B cell (primary cell): ENCODE results near the gene CEP128. TPM values are rescaled to one million over a fixed set of nuclear protein-coding genes. Genes with fewer than 3 reads are reported as not detected.

Experiments used
- ATAC-seq: fragments of 200-7000 bp; cut with Tn5 transposase; one replicate; pipeline ENCODE4 v1.10.0; 2021; ENCODE audit warnings: low read depth, mild to moderate bottlenecking, moderate number of reproducible peaks, moderate library complexity
- CTCF ChIA-PET: fragments of 350-600 bp; sonication (Branson Sonifier 250); formaldehyde crosslinking; loops from one replicate; lab custom pipeline; 2021; ENCODE audit warnings: antibody characterized with exemption, inconsistent platforms; lab: Charles Lee
- POLR2A ChIA-PET: fragments of 350-600 bp; sonication (Branson Sonifier 250); formaldehyde crosslinking; loops from one replicate; lab custom pipeline; 2021; ENCODE audit warnings: antibody characterized with exemption; lab: Charles Lee
- DNase-seq: peaks from one replicate; pipeline ENCODE4 v3.0.0; 2013
- H2AFZ ChIP-seq: 2 replicates; pipeline ENCODE4 v1.6.1; 2012; ENCODE audit warnings: mild to moderate bottlenecking, low read depth, low read length; ENCODE audit not compliant: insufficient read depth, poor library complexity, severe bottlenecking
- H3K27ac ChIP-seq, 2 donors: 1 replicate in 1 of 2; 2 replicates in 1 of 2; pipeline ENCODE4 v1.5.1; 2012 to 2013; ENCODE audit warnings: low read length in 2 of 2, mild to moderate bottlenecking in 2 of 2, moderate library complexity in 1 of 2
- H3K27me3 ChIP-seq, 4 experiments: fragments of 200-600 bp in 1 of 4; sonication (generic) in 1 of 4; replicated peaks in 1 of 4; 1 replicate in 2 of 4; 2 replicates in 2 of 4; pipeline versions ENCODE4 v1.6.1 to v1.7.0; 2013 to 2016; ENCODE audit warnings: low read length in 3 of 4, mild to moderate bottlenecking in 2 of 4, mixed read lengths in 1 of 4, moderate library complexity in 1 of 4; ENCODE audit not compliant: insufficient read depth in 4 of 4, control insufficient read depth in 3 of 4; ENCODE audit errors: control extremely low read depth in 1 of 4
- H3K36me3 ChIP-seq, 2 experiments: replicated peaks in 1 of 2; 1 replicate in 1 of 2; 2 replicates in 1 of 2; pipeline versions ENCODE4 v1.6.1 to v1.7.1; 2013; ENCODE audit warnings: low read length in 1 of 2; ENCODE audit not compliant: insufficient read depth in 2 of 2, control insufficient read depth in 1 of 2; ENCODE audit errors: control extremely low read depth in 1 of 2, extremely low read depth in 1 of 2
- H3K4me1 ChIP-seq, 2 donors: fragments of 200-600 bp in 1 of 2; sonication (generic) in 1 of 2; 1 replicate in 1 of 2; 2 replicates in 1 of 2; pipeline versions ENCODE4 v1.5.1 to v1.6.1; 2013 to 2017; ENCODE audit warnings: low read length in 2 of 2; ENCODE audit not compliant: control insufficient read depth in 2 of 2, insufficient read depth in 2 of 2
- H3K4me2 ChIP-seq: replicated peaks from 2 replicates; pipeline ENCODE3; 2012; ENCODE audit warnings: mild to moderate bottlenecking, low read depth, low read length; ENCODE audit not compliant: poor library complexity, severe bottlenecking
- H3K4me3 ChIP-seq, 5 experiments: fragments of 200-600 bp in 1 of 5; sonication (generic) in 1 of 5; 1 replicate in 3 of 5; 2 replicates in 2 of 5; pipeline versions ENCODE4 v1.5.1 to v1.7.0; 2011 to 2016; ENCODE audit warnings: low read length in 4 of 5, mild to moderate bottlenecking in 4 of 5, low read depth in 2 of 5, control low read depth in 1 of 5, moderate library complexity in 1 of 5; ENCODE audit not compliant: insufficient read depth in 1 of 5; ENCODE audit errors: control extremely low read depth in 1 of 5, extremely low read depth in 1 of 5
- H3K79me2 ChIP-seq: fragments of 200-600 bp; sonication (generic); one replicate; pipeline ENCODE4 v1.6.0; 2016; ENCODE audit warnings: low read length; ENCODE audit not compliant: control insufficient read depth, insufficient read depth
- H3K9ac ChIP-seq: fragments of 200-600 bp; sonication (generic); 2 replicates; pipeline ENCODE4 v1.6.1; 2017; ENCODE audit warnings: mild to moderate bottlenecking, low read length, moderate library complexity
- H3K9me3 ChIP-seq, 3 donors: one replicate each; pipeline versions ENCODE4 v1.6.1 to v1.7.1; 2013; ENCODE audit warnings: low read length in 2 of 3; ENCODE audit not compliant: control insufficient read depth in 2 of 3, insufficient read depth in 1 of 3; ENCODE audit errors: control extremely low read depth in 1 of 3
- H4K20me1 ChIP-seq: 2 replicates; pipeline ENCODE4 v1.6.0; 2012; ENCODE audit warnings: mild to moderate bottlenecking, low read length; ENCODE audit not compliant: insufficient read depth, control insufficient read depth, poor library complexity, severe bottlenecking
- H3K27ac Mint-ChIP-seq: one replicate; pipeline ENCODE4 v1.8.0; 2021; ENCODE audit warnings: mixed read lengths
- H3K27me3 Mint-ChIP-seq: one replicate; pipeline ENCODE4 v1.8.0; 2021; ENCODE audit warnings: mixed read lengths
- H3K4me1 Mint-ChIP-seq: one replicate; pipeline ENCODE4 v1.8.0; 2021; ENCODE audit warnings: mixed read lengths
- H3K4me3 Mint-ChIP-seq: one replicate; pipeline ENCODE4 v1.8.0; 2021; ENCODE audit warnings: mixed read lengths
- H3K9me3 Mint-ChIP-seq: one replicate; pipeline ENCODE4 v1.8.0; 2022; ENCODE audit warnings: mixed read lengths; ENCODE audit not compliant: insufficient read depth
- CTCF ChIP-seq: fragments of 200-600 bp; IDR thresholded peaks from one replicate; pipeline ENCODE4 v1.8.0; 2022; ENCODE audit warnings: antibody characterized with exemption, mild to moderate bottlenecking
- EZH2 ChIP-seq: IDR thresholded peaks from 2 replicates; pipeline ENCODE4 v1.6.1; 2012; ENCODE audit warnings: borderline replicate concordance, low read depth, mild to moderate bottlenecking, moderate library complexity, low read length; ENCODE audit not compliant: insufficient read depth, poor library complexity, severe bottlenecking
- WGBS: methylation state at CpG from one replicate; pipeline ENCODE4 v1.1.5; 2013; ENCODE audit warnings: missing lambda C conversion rate; ENCODE audit not compliant: insufficient coverage; 5-methylcytosine and 5-hydroxymethylcytosine counted together
- intact Hi-C: fragments of 100-400 bp; cut with micrococcal nuclease; formaldehyde crosslinking; loops from one replicate; pipeline ENCODE4 v1.10.0; 2022
- polyA plus RNA-seq: library from polyadenylated mRNA; depleted of rRNA; stranded (reverse); fragments of >200 nt; gene quantifications from 2 replicates; pipeline ENCODE4 v1.2.3, GENCODE V29; 2012
- total RNA-seq, 2 donors: library from RNA; stranded (reverse); fragments of 120-200 nt in 1 of 2; gene quantifications; 1 replicate in 1 of 2; 2 replicates in 1 of 2; pipeline versions ENCODE4 v1.2.3 to v1.2.4, GENCODE V29; 2013 to 2022

The CEP128 gene
- total and polyA plus RNA-seq, 2 donors (not counting 1 experiment from before 2014, with no cell fraction given): 1.1 to 31.6 TPM

- no peak for TF ChIP-seq EZH2
- no peak for TF ChIP-seq CTCF
- H3K79me2 ChIP-seq: no peaks in the 10 kb centered on the region
- no peaks in the 10 kb centered on the region for H3K9me3 ChIP-seq
- intact Hi-C loops: no loop called here
- H3K36me3 ChIP-seq: no peaks in the 10 kb centered on the region
- ChIA-PET CTCF (no interaction called here), POLR2A (no interaction called here)
- H3K9ac ChIP-seq: no peak overlapping the region
- DNase-seq: no peak
- no peak overlapping the region for H2AFZ ChIP-seq
- no peak for ATAC-seq
- H3K27me3 Mint-ChIP-seq: no peaks in the 10 kb centered on the region
- no peak overlapping the region for H3K4me3 ChIP-seq
- H3K27me3 ChIP-seq: no peaks in the 10 kb centered on the region
- H3K4me3 Mint-ChIP-seq: no peak overlapping the region
- no peak overlapping the region for H3K27ac Mint-ChIP-seq
- WGBS: 100% methylated on average over 1 of the region's 6 CpGs
- no peaks in the 10 kb centered on the region for H4K20me1 ChIP-seq
- H3K4me2 ChIP-seq: no peak overlapping the region
- no peaks in the 10 kb centered on the region for H3K4me1 Mint-ChIP-seq
- H3K4me1 ChIP-seq: no peaks in the 10 kb centered on the region
- no peaks in the 10 kb centered on the region for H3K9me3 Mint-ChIP-seq
- no peak overlapping the region for H3K27ac ChIP-seq
These were observed 242.6 kb downstream of the CEP128 start for GRCh38 chr14:80698974-80699373.

GRCh38 chr14:80695869-80696268, 245.7 kb downstream of the CEP128 start:
- Mint-ChIP-seq H3K4me1 (no peaks in the 10 kb centered on the region), H3K27ac (no peak overlapping the region), H3K9me3 (no peaks in the 10 kb centered on the region), H3K4me3 (no peak overlapping the region), H3K27me3 (no peaks in the 10 kb centered on the region)
- H4K20me1 ChIP-seq: no peaks in the 10 kb centered on the region
- ChIA-PET CTCF (no interaction called here), POLR2A (no interaction called here)
- H3K4me2 ChIP-seq: no peak overlapping the region
- no peaks in the 10 kb centered on the region for H3K9me3 ChIP-seq
- H3K27ac ChIP-seq: no peak overlapping the region
- no peaks in the 10 kb centered on the region for H3K27me3 ChIP-seq
- no peak for TF ChIP-seq EZH2
- TF ChIP-seq CTCF: no peak
- no peak overlapping the region for H3K9ac ChIP-seq
- WGBS: 57% methylated on average over 3 of the region's 4 CpGs
- no peaks in the 10 kb centered on the region for H3K79me2 ChIP-seq
- DNase-seq (no peak), ATAC-seq (no peak)
- no peaks in the 10 kb centered on the region for H3K4me1 ChIP-seq
- intact Hi-C loops: no loop called here
- H2AFZ ChIP-seq: no peak overlapping the region
- no peak overlapping the region for H3K4me3 ChIP-seq
- no peaks in the 10 kb centered on the region for H3K36me3 ChIP-seq
